ENCODE measurements around the gene RPL38. TPM values are rescaled to one million over a fixed set of nuclear protein-coding genes. Genes with fewer than 3 reads are reported as not detected.

Gene RPL38
- polyA plus RNA-seq, 1 donor: 1,846 TPM

- no peak for DNase-seq (ENCODE audit: low read depth)
These were observed 42.4 kb downstream of the RPL38 start for GRCh38 chr17:74245871-74246270.

- DNase-seq (ENCODE audit: low read depth): no peak
These were observed 46.3 kb downstream of the RPL38 start for GRCh38 chr17:74249590-74250270.

DNA sequence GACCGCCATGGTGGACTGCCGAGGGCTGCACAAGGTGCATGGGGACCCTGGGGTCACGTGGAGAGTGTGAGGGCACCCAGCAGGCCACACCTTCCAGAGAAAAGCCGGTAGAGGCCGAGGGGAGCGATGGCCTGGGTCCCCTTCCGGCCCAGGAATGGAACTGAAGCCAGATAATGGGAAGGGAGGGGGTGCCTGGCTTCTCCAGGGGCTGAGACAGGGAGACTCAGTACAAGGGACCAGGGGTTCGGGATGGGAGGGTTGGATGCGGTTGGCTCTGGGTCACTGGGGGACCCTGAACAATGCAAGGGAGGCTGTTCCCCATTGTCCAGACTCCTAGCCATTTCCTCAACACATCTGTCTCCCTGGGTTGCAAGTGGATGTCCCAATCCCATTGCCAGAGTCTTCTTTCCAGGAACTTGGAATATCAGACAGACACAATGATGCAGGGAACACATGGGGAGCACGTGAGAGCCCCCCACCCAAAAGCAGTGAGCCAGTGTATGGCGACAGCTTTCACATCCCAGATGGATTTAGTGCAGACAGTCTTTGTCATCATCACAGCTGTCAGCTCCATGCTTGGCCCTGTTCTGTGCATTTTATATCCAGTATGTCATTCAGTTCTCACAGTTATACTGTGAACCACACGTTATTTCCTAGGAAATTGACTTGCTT lies 47.0 kb downstream of the RPL38 start:
- DNase-seq (ENCODE audit: low read depth): peak; percentile 88

DNA sequence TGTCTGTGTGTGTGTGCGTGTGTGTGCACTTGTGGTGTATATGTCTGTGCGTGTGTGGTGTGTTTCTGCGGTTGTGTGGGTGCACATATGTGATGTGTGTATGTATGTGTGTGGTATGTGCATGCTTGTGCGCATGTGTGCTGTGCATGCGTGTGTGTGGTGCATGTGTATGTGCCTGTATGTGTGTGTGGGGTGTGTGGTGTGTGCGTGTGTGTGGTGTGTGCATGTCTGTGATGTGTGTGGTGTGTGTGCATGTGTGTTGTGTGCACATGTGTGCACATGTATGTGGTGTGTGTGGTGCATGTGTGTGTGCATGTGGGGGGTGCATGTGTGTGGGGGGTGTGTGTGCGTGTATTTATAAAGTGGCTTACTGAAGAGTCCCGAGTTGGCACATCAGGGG lies 47.6 kb downstream of the RPL38 start:
- no peak for DNase-seq (ENCODE audit: low read depth)

GRCh38 chr17:74251569-74251968 lies 48.1 kb downstream of the RPL38 start:
- DNase-seq (ENCODE audit: low read depth): no peak

DNA sequence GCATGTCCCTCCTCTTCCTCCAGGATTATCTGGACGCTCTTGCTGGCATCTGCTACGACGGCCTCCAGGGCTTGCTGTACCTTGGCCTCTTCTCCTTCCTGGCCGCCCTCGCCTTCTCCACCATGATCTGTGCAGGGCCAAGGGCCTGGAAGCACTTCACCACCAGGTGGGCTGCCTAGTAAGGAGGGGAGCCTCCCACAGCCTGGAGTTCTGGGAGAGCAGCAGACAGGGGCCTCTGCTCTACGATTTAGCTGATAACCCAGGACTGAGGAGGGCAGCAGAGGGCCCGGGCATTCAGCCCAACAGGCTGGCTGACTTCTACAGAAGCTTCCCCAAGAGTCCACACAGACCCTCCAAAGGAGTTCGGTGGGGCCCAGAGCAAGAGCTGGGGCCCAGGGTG lies 48.7 kb downstream of the RPL38 start:
- no peak for DNase-seq (ENCODE audit: low read depth)

DNA sequence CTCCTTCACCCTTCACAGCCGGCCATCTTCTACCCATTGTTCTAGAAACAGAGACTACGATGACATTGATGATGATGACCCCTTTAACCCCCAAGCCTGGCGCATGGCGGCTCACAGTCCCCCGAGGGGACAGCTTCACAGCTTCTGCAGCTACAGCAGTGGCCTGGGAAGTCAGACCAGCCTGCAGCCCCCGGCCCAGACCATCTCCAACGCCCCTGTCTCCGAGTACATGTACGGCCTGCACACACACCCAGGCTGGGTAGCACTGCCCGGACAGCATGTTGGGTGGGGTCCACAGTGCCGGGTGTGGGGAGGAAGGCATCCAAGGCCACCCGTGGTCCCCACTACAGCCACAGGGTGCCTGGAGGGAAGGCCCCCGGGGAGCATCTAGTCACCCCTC lies 49.6 kb downstream of the RPL38 start:
- DNase-seq (ENCODE audit: low read depth): no peak

DNA sequence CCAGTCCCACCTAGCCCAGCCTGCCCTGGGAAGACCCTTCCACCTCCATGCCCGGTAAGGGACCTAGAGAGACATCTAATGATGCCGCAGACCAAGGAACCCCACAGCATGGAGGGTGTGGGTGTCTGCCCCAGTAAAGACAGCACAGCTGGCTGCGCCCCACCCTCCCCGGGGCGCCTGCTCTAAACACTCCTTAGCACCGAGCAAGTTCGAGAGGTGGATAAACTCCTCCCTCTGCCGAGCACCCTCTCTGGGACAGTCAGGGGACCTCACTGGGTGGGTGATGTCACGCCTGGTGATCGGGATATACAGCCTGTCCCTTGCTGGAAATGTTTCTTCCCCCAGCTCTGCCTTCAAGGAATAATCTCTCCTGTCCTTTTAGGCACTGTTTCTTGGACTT lies 53.8 kb downstream of the RPL38 start:
- no peak for DNase-seq (ENCODE audit: low read depth)

GRCh38 chr17:74259667-74260524 lies 56.4 kb downstream of the RPL38 start:
- DNase-seq (ENCODE audit: low read depth): no peak

Other genes with a start within 250 kb of the RPL38 start
- gene TTYH2, start 9.9 kb downstream of the RPL38 start, polyA plus RNA-seq (ENCODE audit: insufficient read length): 78.6 TPM
- 0.14 TPM for gene DNAI2, start 70.6 kb downstream of the RPL38 start, polyA plus RNA-seq (ENCODE audit: insufficient read length)
- 1.8 TPM for gene KIF19, start 122.5 kb downstream of the RPL38 start, polyA plus RNA-seq (ENCODE audit: insufficient read length)
- gene BTBD17, start 158.2 kb downstream of the RPL38 start, polyA plus RNA-seq (ENCODE audit: insufficient read length): 0.25 TPM
- gene GPR142, start 163.8 kb downstream of the RPL38 start, polyA plus RNA-seq (ENCODE audit: insufficient read length): 0.20 TPM
- gene GPRC5C, start 228.4 kb downstream of the RPL38 start, polyA plus RNA-seq (ENCODE audit: insufficient read length): 38.7 TPM

Data from forelimb muscle (tissue), 1 donor.